ENCODE results near the gene LRP6. TPM values are rescaled to one million over a fixed set of nuclear protein-coding genes. Genes with fewer than 3 reads are reported as not detected.
"Not testable (repeated sequence)": the region's sequence is repeated elsewhere in the genome, so short reads cannot be mapped to it uniquely, and the experiment has no call there.

Gene LRP6
- total and polyA plus RNA-seq, 4 donors = 9.4 to 125 (median 26.8) TPM

DNA sequence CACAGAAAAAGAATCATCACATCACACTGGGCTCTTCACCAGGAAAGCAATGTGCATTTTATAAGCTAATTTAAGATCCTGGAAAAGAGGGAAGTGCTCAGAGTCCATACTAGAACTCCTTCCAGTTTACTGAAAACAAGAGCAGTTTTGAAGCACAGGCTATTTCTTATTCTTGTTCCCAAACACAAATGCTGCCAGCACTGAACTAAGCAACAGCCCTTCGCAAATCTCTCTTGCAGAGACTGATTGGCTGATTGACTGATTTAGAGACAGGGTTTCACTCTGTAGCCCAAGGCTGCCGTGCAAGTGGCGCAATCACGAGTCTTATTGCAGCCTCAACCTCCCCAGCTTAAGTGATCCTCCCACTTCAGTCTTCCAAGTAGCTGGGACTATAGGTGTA lies 151.3 kb downstream of the LRP6 start:
- ATAC-seq (ENCODE audit: insufficient read depth, low FRiP score) (no peak), DNase-seq (no peak)
- 87 to 91% methylated on average over 4 of the region's 4 CpGs for WGBS, 2 donors

DNA sequence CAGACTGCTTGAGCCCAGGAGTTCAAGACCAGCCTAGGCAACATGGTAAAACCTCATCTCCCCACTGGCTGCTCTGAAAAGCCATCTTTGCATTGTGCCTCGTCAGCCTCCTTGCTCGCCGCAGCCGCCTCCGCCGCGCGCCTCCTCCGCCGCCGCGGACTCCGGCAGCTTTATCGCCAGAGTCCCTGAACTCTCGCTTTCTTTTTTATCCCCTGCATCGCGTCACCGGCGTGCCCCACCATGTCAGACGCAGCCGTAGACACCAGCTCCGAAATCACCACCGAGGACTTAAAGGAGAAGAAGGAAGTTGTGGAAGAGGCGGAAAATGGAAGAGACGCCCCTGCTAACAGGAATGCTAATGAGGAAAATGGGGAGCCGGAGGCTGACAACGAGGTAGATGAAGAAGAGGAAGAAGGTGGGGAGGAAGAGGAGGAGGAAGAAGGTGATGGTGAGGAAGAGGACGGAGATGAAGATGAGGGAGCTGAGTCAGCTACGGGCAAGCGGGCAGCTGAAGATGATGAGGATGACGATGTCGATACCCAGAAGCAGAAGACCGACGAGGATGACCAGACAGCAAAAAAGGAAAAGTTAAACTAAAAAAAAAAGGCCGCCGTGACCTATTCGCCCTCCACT lies 155.8 kb downstream of the LRP6 start:
- not testable (repeated sequence) for DNase-seq; ATAC-seq (ENCODE audit: insufficient read depth, low FRiP score); H3K27me3 ChIP-seq (ENCODE audit: control insufficient read depth in 3 of 3, insufficient read depth in 3 of 3, low read length in 2 of 3); H3K4me1 ChIP-seq (ENCODE audit: control insufficient read depth in 5 of 5, insufficient read depth in 5 of 5, low read length in 5 of 5); H3K9ac ChIP-seq (ENCODE audit: insufficient read depth in 1 of 2, low read length in 2 of 2); H3K9me3 ChIP-seq (ENCODE audit: control insufficient read depth in 4 of 4, insufficient read depth in 3 of 4, low read length in 3 of 4); H3K27ac ChIP-seq (ENCODE audit: low read depth in 1 of 2, low read length in 1 of 2); H3K4me3 ChIP-seq
- peaks cover 0 to 14% (median 4%) of the 10 kb centered on the region in 4 donors for H3K36me3 ChIP-seq (ENCODE audit: control insufficient read depth in 4 of 4, insufficient read depth in 4 of 4, low read length in 4 of 4)
- WGBS, 2 donors = 83 to 86% methylated on average over 31 to 37 of the region's 37 CpGs

More for the DNA sequence above, 151.3 kb downstream of the LRP6 start:
- peak overlapping the region in 1 of 2 donors; percentile 5 for H3K9ac ChIP-seq (ENCODE audit: insufficient read depth in 1 of 2, low read length in 2 of 2)
- no peaks in the 10 kb centered on the region for H3K4me1 ChIP-seq (ENCODE audit: control insufficient read depth in 5 of 5, insufficient read depth in 5 of 5, low read length in 5 of 5)
- no peak overlapping the region for H3K27ac ChIP-seq (ENCODE audit: low read depth in 1 of 2, low read length in 1 of 2)
- TF ChIP-seq, protein P1, sequence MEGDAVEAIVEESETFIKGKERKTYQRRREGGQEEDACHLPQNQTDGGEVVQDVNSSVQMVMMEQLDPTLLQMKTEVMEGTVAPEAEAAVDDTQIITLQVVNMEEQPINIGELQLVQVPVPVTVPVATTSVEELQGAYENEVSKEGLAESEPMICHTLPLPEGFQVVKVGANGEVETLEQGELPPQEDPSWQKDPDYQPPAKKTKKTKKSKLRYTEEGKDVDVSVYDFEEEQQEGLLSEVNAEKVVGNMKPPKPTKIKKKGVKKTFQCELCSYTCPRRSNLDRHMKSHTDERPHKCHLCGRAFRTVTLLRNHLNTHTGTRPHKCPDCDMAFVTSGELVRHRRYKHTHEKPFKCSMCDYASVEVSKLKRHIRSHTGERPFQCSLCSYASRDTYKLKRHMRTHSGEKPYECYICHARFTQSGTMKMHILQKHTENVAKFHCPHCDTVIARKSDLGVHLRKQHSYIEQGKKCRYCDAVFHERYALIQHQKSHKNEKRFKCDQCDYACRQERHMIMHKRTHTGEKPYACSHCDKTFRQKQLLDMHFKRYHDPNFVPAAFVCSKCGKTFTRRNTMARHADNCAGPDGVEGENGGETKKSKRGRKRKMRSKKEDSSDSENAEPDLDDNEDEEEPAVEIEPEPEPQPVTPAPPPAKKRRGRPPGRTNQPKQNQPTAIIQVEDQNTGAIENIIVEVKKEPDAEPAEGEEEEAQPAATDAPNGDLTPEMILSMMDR (IDR thresholded peaks at IDR 0.05; ENCODE audit: control extremely low read depth, extremely low read depth) = no peak
- H3K27me3 ChIP-seq (ENCODE audit: control insufficient read depth in 3 of 3, insufficient read depth in 3 of 3, low read length in 2 of 3) = no peaks in the 10 kb centered on the region
- H3K4me3 ChIP-seq = no peak overlapping the region
- H3K36me3 ChIP-seq (ENCODE audit: control insufficient read depth in 4 of 4, insufficient read depth in 4 of 4, low read length in 4 of 4) = peaks cover 2 to 15% (median 8%) of the 10 kb centered on the region in 4 donors
- H3K9me3 ChIP-seq (ENCODE audit: control insufficient read depth in 4 of 4, insufficient read depth in 3 of 4, low read length in 3 of 4) = no peaks in the 10 kb centered on the region

DNA sequence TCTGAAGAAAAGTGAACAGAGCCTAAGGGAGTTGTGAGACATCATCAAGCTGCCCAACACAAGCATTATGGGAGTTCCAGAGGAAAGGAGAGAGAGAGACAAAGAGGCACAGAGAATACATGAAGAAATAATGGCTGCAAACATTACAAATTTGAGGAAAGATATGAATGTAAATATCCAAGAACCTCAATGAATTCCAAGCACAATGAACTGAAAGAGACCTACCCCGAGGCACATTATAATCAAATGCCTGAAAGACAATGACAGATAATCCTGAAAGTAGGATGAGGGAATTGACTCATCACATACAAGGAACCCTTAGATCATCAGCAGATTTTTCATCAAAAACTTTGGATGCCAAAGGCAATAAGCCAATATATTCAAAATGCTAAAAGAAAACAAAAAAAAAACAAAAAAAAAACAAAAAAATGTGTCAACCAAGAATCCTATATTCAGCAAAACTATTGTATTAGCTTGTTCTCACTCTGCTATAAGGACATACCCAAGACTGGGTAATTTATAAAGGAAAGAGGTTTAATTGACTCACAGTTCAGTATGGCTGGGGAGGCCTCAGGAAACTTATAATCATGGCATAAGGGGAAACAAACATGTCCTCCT lies 158.3 kb downstream of the LRP6 start:
- H3K9me3 ChIP-seq (ENCODE audit: control insufficient read depth in 4 of 4, insufficient read depth in 3 of 4, low read length in 3 of 4) = peaks cover 0 to 8% (median 2%) of the 10 kb centered on the region in 4 donors
- H3K9ac ChIP-seq (ENCODE audit: insufficient read depth in 1 of 2, low read length in 2 of 2) = no peak overlapping the region
- peaks cover 0 to 4% (median 2%) of the 10 kb centered on the region in 4 donors for H3K36me3 ChIP-seq (ENCODE audit: control insufficient read depth in 4 of 4, insufficient read depth in 4 of 4, low read length in 4 of 4)
- peaks cover 0 to 1% (median 0%) of the 10 kb centered on the region in 5 donors for H3K4me1 ChIP-seq (ENCODE audit: control insufficient read depth in 5 of 5, insufficient read depth in 5 of 5, low read length in 5 of 5)
- TF ChIP-seq, protein P1 (IDR thresholded peaks at IDR 0.05; ENCODE audit: control extremely low read depth, extremely low read depth) = no peak
- WGBS, 2 donors = 97 to 100% methylated on average over 1 of the region's 1 CpG
- no peak for ATAC-seq (ENCODE audit: insufficient read depth, low FRiP score)
- no peak for DNase-seq
- no peaks in the 10 kb centered on the region for H3K27me3 ChIP-seq (ENCODE audit: control insufficient read depth in 3 of 3, insufficient read depth in 3 of 3, low read length in 2 of 3)
- no peak overlapping the region for H3K27ac ChIP-seq (ENCODE audit: low read depth in 1 of 2, low read length in 1 of 2)
- H3K4me3 ChIP-seq = no peak overlapping the region

DNA sequence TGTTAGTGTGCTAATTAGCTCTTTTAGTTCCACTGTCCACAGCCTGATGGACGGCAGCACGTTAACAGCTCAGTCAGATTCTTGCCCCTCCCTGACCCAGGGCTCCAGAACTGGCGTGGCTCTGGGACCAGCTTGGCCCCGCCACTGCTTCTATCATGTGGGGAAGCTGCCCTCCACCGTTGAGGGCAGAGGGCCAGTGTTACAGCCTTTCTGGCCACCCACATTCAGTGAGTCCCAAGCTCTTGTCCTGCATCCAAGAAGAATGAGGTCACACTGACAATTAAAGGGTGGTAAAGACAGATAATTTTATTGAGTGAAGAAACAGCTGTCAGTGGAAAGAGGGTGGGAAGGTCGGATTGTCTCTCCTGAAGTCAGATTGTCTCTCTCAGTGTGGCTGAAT lies 159.2 kb downstream of the LRP6 start:
- Histone ChIP-seq H3K4me3 (no peak overlapping the region), H3K9me3 (ENCODE audit: control insufficient read depth in 4 of 4, insufficient read depth in 3 of 4, low read length in 3 of 4) (peaks cover 0 to 8% (median 2%) of the 10 kb centered on the region in 4 donors), H3K27me3 (ENCODE audit: control insufficient read depth in 3 of 3, insufficient read depth in 3 of 3, low read length in 2 of 3) (no peaks in the 10 kb centered on the region), H3K9ac (ENCODE audit: insufficient read depth in 1 of 2, low read length in 2 of 2) (no peak overlapping the region), H3K4me1 (ENCODE audit: control insufficient read depth in 5 of 5, insufficient read depth in 5 of 5, low read length in 5 of 5) (peaks cover 0 to 1% (median 0%) of the 10 kb centered on the region in 5 donors), H3K36me3 (ENCODE audit: control insufficient read depth in 4 of 4, insufficient read depth in 4 of 4, low read length in 4 of 4) (peaks cover 0 to 4% (median 1%) of the 10 kb centered on the region in 4 donors), H3K27ac (ENCODE audit: low read depth in 1 of 2, low read length in 1 of 2) (no peak overlapping the region)
- DNase-seq (no peak), ATAC-seq (ENCODE audit: insufficient read depth, low FRiP score) (no peak)
- 80 to 92% methylated on average over 6 of the region's 6 CpGs for WGBS, 2 donors
- TF ChIP-seq, protein P1 (IDR thresholded peaks at IDR 0.05; ENCODE audit: control extremely low read depth, extremely low read depth) = no peak

All from lung (tissue), 12 donors.